HL-60/S4 treated with retinoic acid at 250 ng/mL for 4 days and 3 days (cell line): Measurements from ENCODE around the gene TPPP3.

ENCODE experiments used
- in situ Hi-C: fragments of 300-500 bp; cut with MboI; formaldehyde crosslinking; loops from 2 replicates; pipeline ENCODE4 v1.7.0; 2022; ENCODE audit warnings: low sequenced_read_pairs

Gene TPPP3

GRCh38 chr16:67407176-67407787 lies 14.0 kb upstream of the TPPP3 start:
- in situ Hi-C loops = no loop called here

- in situ Hi-C loops = no loop called here
Observed at GRCh38 chr16:67406111-67406971, 13.0 kb upstream of the TPPP3 start.

- in situ Hi-C loops = no loop called here
Observed at GRCh38 chr16:67405336-67405735, 12.0 kb upstream of the TPPP3 start.

GRCh38 chr16:67404740-67405226 lies 11.5 kb upstream of the TPPP3 start:
- in situ Hi-C loops = no loop called here

GRCh38 chr16:67403976-67404555 lies 10.8 kb upstream of the TPPP3 start:
- in situ Hi-C loops = no loop called here

GRCh38 chr16:67400901-67401300 lies 7.6 kb upstream of the TPPP3 start:
- in situ Hi-C loops = no loop called here

GRCh38 chr16:67399749-67400704 lies 6.7 kb upstream of the TPPP3 start:
- in situ Hi-C loops = no loop called here

GRCh38 chr16:67399218-67399733 lies 6.0 kb upstream of the TPPP3 start:
- in situ Hi-C loops = no loop called here

- in situ Hi-C loops = no loop called here
Observed at GRCh38 chr16:67398546-67399217, 5.4 kb upstream of the TPPP3 start.

- in situ Hi-C loops = no loop called here
Observed at GRCh38 chr16:67397812-67398545, 4.7 kb upstream of the TPPP3 start.

GRCh38 chr16:67397036-67397801 lies 3.9 kb upstream of the TPPP3 start:
- in situ Hi-C loops = no loop called here

GRCh38 chr16:67396159-67397035 lies 3.1 kb upstream of the TPPP3 start:
- in situ Hi-C loops = no loop called here

GRCh38 chr16:67395458-67396158 lies 2.3 kb upstream of the TPPP3 start:
- in situ Hi-C loops = no loop called here

- in situ Hi-C loops = no loop called here
Observed at GRCh38 chr16:67395105-67395457, 1.8 kb upstream of the TPPP3 start.

GRCh38 chr16:67394155-67395104 lies 1.1 kb upstream of the TPPP3 start:
- in situ Hi-C loops = no loop called here

GRCh38 chr16:67393788-67394154 lies 473 bp upstream of the TPPP3 start:
- in situ Hi-C loops = no loop called here
